CD4-positive, alpha-beta T cell treated with Interferon alpha-2 for 1 hour (primary cell): Measurements from ENCODE around the gene SERPINB10.

Experiments
- DNase-seq, 2 donors: peaks; one replicate each; pipeline ENCODE4 v3.0.0-alpha.2; 2020 to 2022

The SERPINB10 gene

DNA sequence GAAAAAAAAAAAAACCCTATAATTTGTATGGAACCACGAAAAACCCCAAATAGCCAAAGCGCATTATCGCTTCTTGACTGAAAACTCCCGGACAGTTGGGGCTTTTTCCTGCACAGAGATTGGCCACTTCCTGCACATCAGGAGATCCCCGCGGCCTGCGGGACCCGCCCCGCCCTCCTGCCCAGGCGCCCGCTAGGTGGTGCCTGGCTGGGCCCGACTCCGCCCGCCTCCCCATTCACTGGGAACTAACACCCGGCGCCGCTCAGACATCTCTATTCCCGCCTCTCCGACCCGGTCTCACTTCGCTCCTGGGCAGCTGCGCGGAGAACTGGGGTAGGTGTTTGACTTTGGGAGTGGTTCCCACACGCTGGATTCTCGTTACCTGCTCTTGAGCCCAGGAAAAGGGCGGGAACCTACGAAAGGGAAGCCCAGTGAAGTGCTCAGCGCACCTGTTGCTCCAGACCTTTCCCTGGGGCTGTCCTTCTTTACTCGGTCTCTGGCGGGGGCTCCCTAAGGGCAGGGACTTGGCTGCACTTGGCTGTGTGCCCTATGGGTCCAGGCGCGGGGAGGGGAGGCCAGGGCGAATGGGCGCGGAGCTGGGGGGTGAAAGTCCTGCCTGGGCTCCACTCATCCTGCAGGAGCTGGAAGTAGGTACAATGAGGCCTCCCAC, 41.4 kb downstream of the SERPINB10 start, which contains the start of gene HMSD:
HMSD (plus strand) TSS at position 234 of the 670 bp plus-strand sequence. CDS start 4,155 bp downstream, outside the sequence.
- peak; percentile 39 to 64 for DNase-seq

DNA sequence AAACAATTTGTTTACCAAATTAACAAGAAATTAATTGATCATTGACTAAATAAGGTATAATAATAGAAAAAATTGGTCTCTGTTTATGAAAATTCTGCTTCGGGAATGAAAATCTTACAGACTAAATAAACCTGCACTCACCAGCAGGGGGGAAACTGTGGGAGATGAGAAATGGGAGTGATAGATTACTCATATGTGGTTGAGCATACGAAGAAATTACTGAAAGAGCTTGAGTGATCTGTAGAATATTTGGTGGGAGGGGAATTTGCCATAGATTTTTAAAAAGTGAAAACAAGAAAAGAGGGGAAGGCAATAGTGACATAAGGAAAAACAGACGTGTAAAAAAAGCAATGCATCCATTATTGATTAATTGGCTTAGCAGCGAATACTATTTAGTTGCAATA, 43.5 kb downstream of the SERPINB10 start:
- no peak for DNase-seq

- DNase-seq: no peak
Measured at GRCh38 chr18:63953811-63954210, 46.1 kb downstream of the SERPINB10 start.

DNA sequence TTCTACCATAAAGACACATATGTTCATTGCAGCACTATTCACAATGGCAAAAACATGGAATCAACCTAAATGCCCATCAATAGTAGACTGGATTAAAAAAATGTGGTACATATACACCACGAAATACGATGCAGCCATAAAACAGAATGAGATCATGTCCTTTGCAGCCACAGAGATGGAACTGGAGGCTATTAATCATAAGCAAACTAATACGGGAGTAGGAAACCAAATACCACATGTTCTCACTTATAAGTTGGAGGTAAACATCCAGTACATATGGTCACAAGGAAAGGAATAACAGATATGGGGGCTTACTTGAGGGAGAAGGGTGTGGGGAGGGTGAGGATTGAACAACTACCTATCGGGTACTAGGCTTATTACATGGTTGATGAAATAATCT, 49.0 kb downstream of the SERPINB10 start:
- DNase-seq: no peak

DNA sequence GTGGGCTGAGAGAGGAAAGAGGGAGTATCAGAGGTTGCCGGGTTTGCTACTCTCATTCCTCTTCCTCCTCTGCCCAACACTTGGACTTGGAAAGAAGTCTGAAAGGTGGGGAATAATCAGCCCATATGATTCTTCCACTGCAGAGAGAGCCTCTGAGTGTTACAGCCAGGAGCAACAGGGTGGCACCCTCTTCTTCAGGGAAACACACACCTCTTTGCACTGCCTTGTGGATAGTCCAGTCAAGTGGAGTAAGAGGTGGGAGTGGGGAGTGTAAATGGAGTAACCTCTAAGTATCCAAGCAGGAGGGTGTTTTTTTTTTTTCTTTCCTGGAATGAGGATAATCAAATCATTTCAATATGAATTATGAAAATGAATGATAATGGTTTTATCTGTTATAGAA, 53.1 kb downstream of the SERPINB10 start:
- no peak for DNase-seq

GRCh38 chr18:63961435-63961980, 53.8 kb downstream of the SERPINB10 start:
- no peak for DNase-seq

DNA sequence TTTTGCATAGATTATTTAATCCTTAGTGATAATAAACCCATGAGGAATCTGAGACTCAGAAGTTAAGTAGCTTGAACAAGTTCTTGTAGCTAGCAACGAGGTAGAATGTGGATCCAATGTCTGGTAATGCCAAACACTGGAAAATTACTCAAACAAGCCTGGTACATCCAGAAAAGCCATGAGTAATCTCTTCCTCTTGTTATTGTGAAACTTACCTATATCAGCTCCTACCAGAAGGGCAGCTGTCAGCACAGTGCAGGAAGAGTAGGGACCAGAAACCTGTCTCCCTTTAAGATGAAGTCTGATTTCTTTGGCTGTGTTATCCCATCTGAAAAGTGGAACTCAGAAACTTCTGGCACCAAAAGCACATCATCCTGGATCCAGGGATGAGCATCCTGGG, 54.4 kb downstream of the SERPINB10 start:
- no peak for DNase-seq

DNA sequence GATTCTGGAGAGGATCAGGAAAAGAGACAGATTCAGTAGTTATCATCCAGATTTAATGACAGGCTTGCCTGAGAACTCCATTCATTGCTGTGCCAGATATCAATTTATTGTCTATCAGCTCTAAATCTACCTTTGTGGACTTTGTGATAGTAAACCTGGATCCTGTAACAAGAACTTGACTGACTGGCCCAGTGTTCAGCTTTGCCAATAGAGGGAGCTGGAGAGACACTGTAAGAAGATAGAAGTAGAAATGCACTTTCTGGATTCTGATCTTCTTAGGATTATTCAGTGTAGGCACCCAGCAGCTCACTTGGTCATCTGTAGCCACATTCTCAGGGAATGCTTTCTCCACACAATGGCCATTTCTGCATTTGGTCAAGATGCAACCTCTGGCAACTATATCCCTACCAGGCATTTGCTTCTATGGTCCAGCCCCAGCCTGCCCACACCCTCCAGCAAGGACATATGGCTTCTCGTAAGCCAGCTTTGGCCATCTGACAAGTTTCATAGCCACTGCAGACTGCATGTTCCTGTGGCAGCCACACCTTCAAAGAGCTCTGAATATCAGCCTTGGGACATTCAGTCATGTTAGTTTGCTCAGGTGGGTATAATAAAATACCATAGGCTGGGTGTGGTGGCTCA, 56.0 kb downstream of the SERPINB10 start:
- peak; percentile 65 to 74 for DNase-seq

DNA sequence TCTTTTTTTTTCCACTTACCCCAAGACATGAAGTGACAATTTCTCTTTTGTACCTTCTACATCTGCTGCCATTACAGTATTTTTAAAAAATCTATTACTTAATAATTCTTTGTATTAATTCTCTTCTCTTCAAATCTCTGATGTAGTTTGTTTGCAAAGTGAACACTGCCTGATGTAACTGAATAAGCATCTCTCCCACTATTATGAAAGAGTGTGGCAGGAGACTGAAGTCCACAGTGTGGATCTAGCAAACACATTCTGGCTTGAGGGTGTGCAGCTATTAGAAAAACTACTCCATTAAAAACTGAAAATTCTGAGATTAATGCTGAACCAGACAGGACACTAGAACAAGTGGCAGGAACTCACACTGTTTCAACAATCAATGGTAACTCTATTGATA, 57.1 kb downstream of the SERPINB10 start:
- DNase-seq: no peak

- no peak for DNase-seq
Measured at GRCh38 chr18:63965716-63966330, 58.1 kb downstream of the SERPINB10 start.

- DNase-seq: peak; percentile 78 to 81
Measured at GRCh38 chr18:63969942-63970808, 62.4 kb downstream of the SERPINB10 start, which contains the start of gene SERPINB8. Gene SERPINB8, plus strand, starts transcription at chr18:63970081. Its CDS starts 8,228 bp downstream, at chr18:63978309.

GRCh38 chr18:63970809-63971205, 63.0 kb downstream of the SERPINB10 start:
- DNase-seq: no peak

DNA sequence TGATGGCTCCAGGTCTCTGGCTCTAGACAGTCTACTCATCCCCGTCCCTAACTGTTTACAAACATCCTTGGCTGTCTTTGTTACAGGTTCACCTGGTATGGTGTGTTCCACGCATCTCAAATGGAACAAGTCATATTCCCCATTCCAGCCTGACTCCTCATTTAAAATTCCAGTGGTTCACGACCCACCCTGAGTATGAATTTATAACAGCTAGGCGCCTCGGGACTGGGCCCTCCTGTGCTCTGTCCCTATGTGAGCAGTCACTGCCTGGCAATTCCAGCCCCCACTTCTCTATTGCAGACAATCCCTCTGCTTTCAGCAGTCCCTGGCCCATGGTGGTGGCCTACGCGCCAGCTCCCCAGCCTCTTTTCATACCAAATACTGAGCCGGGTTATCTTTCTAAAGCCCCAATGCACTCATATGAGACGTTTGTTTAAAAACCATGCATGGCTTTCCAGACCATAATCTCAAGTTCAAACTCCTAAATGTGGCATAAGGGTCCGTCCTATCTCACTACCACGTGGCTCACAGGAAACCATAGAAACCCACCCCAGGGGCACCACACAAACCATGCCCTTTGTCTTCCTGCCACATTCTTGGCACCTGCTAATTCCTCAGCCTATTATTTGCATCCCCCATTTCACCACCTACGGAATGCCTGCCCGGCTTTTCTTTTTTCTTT, 63.7 kb downstream of the SERPINB10 start:
- DNase-seq: no peak

DNA sequence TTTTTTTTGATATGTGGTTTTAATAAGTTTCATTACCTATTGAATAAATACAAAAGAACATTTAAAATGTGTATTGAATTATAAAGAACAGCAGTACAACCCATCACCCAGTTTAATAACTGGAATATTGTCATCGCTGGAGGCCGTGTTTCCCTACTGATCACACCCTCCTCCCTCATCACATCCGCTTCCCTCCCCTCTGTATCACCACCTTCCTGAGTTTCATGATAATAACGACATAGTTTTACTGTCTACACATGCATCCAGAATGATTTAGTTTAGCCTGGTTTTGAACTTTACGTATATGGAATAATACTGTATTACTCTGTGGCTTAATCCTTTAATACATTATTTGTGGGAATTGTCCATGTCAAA, 64.2 kb downstream of the SERPINB10 start:
- no peak for DNase-seq

DNA sequence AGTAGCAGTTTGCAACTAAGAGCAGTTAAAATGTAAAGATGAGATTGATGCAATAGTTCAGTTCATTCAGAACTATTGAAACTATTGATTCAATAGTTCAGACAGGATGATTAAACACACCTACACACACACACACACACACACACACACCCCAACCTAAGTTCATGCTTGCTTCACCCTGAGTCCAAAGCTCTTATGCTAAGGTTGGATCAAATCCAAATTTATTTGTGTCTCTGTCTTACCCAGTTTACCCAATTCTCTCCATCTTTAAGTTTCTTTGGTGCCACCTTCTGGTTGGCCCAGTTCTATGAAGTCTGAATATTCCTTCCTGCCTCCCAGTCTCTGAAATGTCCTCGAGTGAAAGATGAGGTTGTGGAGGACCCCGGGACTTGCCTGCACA, 67.2 kb downstream of the SERPINB10 start:
- DNase-seq: peak in 1 of 2 donors; percentile 34

DNA sequence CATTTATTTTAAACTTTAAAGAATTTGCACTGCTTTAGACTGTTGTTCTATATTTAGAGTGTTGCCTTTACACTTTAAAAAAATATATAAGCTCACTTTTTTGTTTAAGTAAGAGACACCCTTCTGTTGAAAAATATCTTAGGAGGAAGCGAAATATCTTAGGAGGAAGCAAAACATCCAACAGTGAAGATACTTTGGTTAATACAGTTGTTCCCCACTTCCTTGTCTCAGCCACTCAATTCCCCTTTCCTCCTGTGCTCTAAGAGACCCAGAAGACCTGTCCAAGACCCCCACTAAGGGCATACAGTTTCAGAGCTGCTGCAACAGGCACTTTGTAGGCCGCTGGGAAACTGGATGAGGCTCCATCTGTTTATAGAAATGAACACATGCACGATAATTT, 67.9 kb downstream of the SERPINB10 start:
- DNase-seq: no peak

DNA sequence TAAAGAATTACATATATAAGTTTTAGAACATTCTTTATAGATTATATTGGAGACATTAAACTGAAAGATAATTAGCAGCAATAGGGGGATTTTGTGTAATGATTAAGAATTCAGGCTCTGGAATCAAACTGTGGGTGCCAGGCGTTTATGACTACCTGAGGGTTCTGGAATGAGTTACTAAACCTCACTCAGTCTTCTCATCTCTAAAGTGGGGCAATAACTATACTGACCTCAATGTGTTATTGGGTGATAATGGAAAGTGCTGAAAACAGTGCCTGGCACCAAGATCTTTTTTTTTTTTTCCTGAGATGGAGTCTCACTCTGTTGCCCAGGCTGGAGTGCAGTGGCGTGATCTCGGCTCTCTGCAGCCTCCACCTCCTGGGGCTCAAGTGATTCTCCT, 69.3 kb downstream of the SERPINB10 start:
- no peak for DNase-seq

GRCh38 chr18:63979409-63979920, 71.7 kb downstream of the SERPINB10 start:
- peak; percentile 25 to 61 for DNase-seq

GRCh38 chr18:63980027-63980426, 72.3 kb downstream of the SERPINB10 start:
- no peak for DNase-seq

GRCh38 chr18:63980896-63981460, 73.2 kb downstream of the SERPINB10 start:
- no peak for DNase-seq

DNA sequence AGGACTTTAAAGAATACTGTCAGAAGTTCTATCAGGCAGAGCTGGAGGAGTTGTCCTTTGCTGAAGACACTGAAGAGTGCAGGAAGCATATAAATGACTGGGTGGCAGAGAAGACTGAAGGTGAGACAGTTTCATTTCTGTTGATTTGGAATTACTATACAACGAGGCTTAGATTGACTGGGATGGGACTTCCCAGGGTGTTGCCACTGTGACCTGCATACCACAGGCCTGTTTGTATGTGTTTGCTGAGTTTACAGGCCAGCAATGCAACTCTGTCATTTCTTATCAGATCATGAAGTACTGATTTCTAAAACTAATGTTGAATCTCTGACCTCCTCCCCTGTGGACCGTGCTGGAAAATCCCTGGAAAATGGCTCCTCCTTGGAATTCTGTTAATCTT, 74.0 kb downstream of the SERPINB10 start:
- no peak for DNase-seq

- DNase-seq: no peak
Measured at GRCh38 chr18:63982361-63982760, 74.6 kb downstream of the SERPINB10 start.
